Breast epithelium (tissue), 4 donors: ENCODE data around the gene PNPLA5. TPM values are rescaled to one million over a fixed set of nuclear protein-coding genes. Genes with fewer than 3 reads are reported as not detected.

Experiments used
- DNase-seq, 2 donors: peaks; one replicate each; pipeline ENCODE4 v3.0.0-alpha.2; 2019; ENCODE audit warnings: low spot score in 2 of 2
- H3K27ac ChIP-seq, 2 donors: fragments of 200-600 bp; sonication (generic) in 1 of 2; one replicate each; pipeline ENCODE4 v1.5.1; 2016 to 2019; ENCODE audit warnings: mild to moderate bottlenecking in 1 of 2
- H3K27me3 ChIP-seq, 2 donors: fragments of 200-600 bp; sonication (generic) in 1 of 2; one replicate each; pipeline versions ENCODE4 v1.5.1 to v1.6.0; 2017 to 2019; ENCODE audit warnings: control low read depth in 1 of 2, mild to moderate bottlenecking in 1 of 2
- H3K36me3 ChIP-seq: fragments of 200-600 bp; one replicate; pipeline ENCODE4 v1.5.1; 2019
- H3K4me1 ChIP-seq, 2 donors: fragments of 200-600 bp; sonication (generic); one replicate each; pipeline ENCODE4 v1.5.1; 2016 to 2019; ENCODE audit warnings: control low read depth in 1 of 2
- H3K4me3 ChIP-seq, 3 donors: fragments of 200-600 bp; sonication (generic); 1 replicate in 2 of 3; 2 replicates in 1 of 3; pipeline ENCODE4 v1.5.1; 2016 to 2019; ENCODE audit warnings: mild to moderate bottlenecking in 3 of 3, moderate library complexity in 2 of 3
- H3K9me3 ChIP-seq, 2 donors: fragments of 200-600 bp; sonication (generic) in 1 of 2; one replicate each; pipeline ENCODE4 v1.5.1; 2016 to 2019; ENCODE audit warnings: control low read depth in 1 of 2
- POLR2A ChIP-seq: fragments of 450-650 bp; IDR thresholded peaks from one replicate; pipeline ENCODE4 v1.6.1; 2016; ENCODE audit warnings: antibody characterized with exemption, mild to moderate bottlenecking, moderate library complexity
- POLR2AphosphoS5 ChIP-seq, 3 donors: sonication (generic); formaldehyde crosslinking; IDR thresholded peaks; one replicate each; pipeline ENCODE4 v1.6.1; 2017; ENCODE audit warnings: antibody characterized with exemption in 3 of 3
- intact Hi-C: fragments of 100-400 bp; cut with DNase I; formaldehyde crosslinking; loops from one replicate; pipeline ENCODE4 v1.15.1; 2023; ENCODE audit warnings: low total_unique reads
- total RNA-seq, 3 donors: library from RNA; depleted of rRNA; stranded (reverse); fragments of >200 nt; gene quantifications; one replicate each; pipeline ENCODE4 v1.1.0, GENCODE V29; 2016
- TF ChIP-seq, protein P1 (sequence below), 3 donors: fragments of 450-650 bp; IDR thresholded peaks; one replicate each; pipeline ENCODE4 v1.5.1; 2016 to 2017; ENCODE audit warnings: antibody characterized with exemption in 3 of 3, mild to moderate bottlenecking in 3 of 3, moderate library complexity in 3 of 3

PNPLA5 gene
- total RNA-seq, 3 donors from 2014 or later, result not detected

DNA sequence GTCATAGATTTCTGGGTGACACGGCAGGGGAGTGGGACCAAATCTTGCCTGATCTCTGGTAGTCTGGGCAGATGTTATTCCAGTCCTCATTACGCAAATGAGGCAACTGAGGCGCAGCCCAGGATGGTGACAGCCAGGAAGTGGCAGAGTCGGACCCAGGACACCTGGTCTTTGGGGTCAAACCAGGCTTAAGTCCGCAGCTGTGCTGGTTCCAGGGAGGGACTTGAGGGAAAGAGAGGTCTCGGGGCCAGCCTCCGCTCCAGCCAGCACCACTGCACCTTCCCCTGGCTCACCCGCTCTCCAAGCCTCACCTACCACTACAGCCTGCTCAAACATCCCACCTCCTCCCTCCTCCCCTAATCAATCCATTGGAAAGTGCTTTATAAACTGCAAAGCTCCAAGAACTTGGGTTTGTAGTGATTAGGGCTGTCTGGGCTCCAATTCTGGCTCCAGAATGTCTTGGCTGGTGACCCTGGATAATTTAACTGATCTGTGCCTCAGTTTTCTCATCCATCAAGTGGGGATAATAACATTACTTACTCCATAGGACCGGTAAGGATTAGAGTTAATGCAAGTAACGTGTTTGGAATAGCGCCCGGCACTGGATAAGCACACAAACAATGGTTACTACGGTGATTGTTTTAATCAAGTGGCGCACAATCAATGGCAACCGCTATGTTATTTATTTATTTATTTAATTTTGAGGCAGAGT lies 526 bp upstream of the PNPLA5 start:
- peaks cover 12 to 56% of the 10 kb centered on the region in 2 donors for H3K27me3 ChIP-seq
- H3K36me3 ChIP-seq, result no peaks in the 10 kb centered on the region
- no peak for DNase-seq
- peak overlapping the region in 1 of 3 donors; percentile 46 for H3K4me3 ChIP-seq
- no peak for TF ChIP-seq POLR2AphosphoS5 (IDR thresholded peaks at IDR 0.05)
- no peaks in the 10 kb centered on the region for H3K4me1 ChIP-seq
- H3K27ac ChIP-seq, result no peak overlapping the region
- intact Hi-C loops, result no loop called here
- no peaks in the 10 kb centered on the region for H3K9me3 ChIP-seq

DNA sequence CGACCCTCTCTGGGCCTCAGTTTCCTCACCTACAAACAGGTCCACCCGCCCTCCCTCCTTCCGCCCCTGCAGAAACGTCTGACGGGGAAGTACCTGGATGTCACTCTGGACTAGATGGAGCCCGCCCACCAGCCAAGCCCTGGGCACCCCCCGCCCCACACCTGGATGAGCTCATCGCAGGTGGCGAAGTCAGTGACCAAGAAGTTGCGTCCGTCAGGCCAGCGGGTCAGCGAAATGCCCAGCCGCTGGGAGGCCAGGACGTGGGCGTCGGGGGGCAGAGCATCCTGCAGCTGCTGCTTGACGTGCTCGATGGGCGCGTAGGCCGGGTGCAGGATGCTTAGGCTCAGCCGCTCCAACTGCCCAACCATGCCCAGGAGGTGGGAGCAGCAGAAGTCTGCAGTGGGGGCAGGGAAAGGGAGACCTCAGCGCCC lies 897 bp downstream of the PNPLA5 start:
- no peak overlapping the region for H3K27ac ChIP-seq
- no peak for DNase-seq
- intact Hi-C loops, result no loop called here
- no peaks in the 10 kb centered on the region for H3K9me3 ChIP-seq
- no peaks in the 10 kb centered on the region for H3K4me1 ChIP-seq
- H3K27me3 ChIP-seq, result peaks cover 12 to 70% of the 10 kb centered on the region in 2 donors
- TF ChIP-seq, protein P1, sequence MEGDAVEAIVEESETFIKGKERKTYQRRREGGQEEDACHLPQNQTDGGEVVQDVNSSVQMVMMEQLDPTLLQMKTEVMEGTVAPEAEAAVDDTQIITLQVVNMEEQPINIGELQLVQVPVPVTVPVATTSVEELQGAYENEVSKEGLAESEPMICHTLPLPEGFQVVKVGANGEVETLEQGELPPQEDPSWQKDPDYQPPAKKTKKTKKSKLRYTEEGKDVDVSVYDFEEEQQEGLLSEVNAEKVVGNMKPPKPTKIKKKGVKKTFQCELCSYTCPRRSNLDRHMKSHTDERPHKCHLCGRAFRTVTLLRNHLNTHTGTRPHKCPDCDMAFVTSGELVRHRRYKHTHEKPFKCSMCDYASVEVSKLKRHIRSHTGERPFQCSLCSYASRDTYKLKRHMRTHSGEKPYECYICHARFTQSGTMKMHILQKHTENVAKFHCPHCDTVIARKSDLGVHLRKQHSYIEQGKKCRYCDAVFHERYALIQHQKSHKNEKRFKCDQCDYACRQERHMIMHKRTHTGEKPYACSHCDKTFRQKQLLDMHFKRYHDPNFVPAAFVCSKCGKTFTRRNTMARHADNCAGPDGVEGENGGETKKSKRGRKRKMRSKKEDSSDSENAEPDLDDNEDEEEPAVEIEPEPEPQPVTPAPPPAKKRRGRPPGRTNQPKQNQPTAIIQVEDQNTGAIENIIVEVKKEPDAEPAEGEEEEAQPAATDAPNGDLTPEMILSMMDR (IDR thresholded peaks at IDR 0.05), result no peak
- TF ChIP-seq POLR2AphosphoS5 (IDR thresholded peaks at IDR 0.05), result no peak
- H3K4me3 ChIP-seq, result peak overlapping the region in 1 of 3 donors; percentile 46
- H3K36me3 ChIP-seq, result no peaks in the 10 kb centered on the region

DNA sequence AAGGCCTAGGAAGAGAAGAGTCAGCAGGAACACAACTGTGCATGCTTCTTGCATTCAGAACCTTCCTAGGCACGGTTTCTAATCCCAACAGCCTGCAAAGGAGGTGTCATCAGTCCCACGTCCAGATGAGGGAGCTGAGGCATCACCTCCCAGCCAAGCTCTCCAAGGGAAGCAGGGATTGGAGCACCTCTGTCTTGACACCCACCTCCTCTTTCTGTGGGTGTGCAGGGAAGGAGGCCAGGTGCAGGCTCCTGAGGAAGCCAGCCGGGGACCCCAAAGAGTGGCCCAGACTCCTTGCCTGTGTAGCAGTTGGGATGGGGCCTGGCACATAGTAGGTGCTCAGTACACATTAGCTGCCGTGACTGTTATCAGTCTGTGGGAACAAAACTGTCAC lies 2.0 kb downstream of the PNPLA5 start:
- Histone ChIP-seq H3K4me1 (no peaks in the 10 kb centered on the region), H3K9me3 (no peaks in the 10 kb centered on the region), H3K27me3 (peaks cover 12 to 75% of the 10 kb centered on the region in 2 donors), H3K4me3 (no peak overlapping the region), H3K36me3 (no peaks in the 10 kb centered on the region), H3K27ac (no peak overlapping the region)
- peak in 1 of 2 donors; percentile 25 for DNase-seq
- TF ChIP-seq, protein P1 (IDR thresholded peaks at IDR 0.05), result no peak
- TF ChIP-seq POLR2A (no peak), POLR2AphosphoS5 (IDR thresholded peaks at IDR 0.05) (no peak)
- intact Hi-C loops, result no loop called here

DNA sequence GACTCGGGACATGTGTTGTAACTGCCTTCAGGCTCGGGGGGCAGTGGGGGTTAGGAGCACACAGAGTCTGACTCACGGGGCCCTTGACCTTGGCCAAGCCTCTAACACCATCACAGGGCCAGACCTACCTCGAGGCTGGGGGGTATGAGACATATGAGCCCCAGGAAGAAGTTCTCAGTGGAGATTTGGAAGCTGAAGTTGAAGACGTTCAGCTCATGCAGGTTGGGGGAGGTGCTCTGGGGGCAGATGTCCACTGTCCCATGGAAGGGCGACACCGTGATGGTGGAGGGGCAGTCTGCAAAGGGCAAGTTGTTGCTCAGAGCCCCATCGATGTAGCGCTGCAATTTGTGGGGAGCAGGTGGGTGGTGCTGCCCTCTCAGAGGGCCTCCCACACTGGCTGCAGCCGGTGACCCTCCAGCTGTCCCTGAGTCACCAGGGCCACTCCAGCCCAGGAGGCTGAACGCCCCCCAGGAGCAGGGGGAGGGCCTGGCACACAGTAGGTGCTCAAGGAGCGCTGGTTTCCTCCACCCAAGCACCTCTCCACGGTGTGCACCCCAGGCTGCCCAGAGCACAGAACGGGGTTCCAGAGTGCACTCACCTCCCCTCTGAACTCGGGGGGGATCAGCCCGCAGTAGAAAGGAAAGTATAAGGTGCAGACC lies 2.5 kb downstream of the PNPLA5 start:
- TF ChIP-seq POLR2AphosphoS5 (IDR thresholded peaks at IDR 0.05), result no peak
- TF ChIP-seq, protein P1 (IDR thresholded peaks at IDR 0.05), result no peak
- TF ChIP-seq POLR2A, result no peak
- no peaks in the 10 kb centered on the region for H3K36me3 ChIP-seq
- no peaks in the 10 kb centered on the region for H3K9me3 ChIP-seq
- no peak overlapping the region for H3K4me3 ChIP-seq
- intact Hi-C loops, result no loop called here
- no peaks in the 10 kb centered on the region for H3K4me1 ChIP-seq
- peaks cover 12 to 76% of the 10 kb centered on the region in 2 donors for H3K27me3 ChIP-seq
- H3K27ac ChIP-seq, result no peak overlapping the region
- DNase-seq, result peak in 1 of 2 donors; percentile 36

DNA sequence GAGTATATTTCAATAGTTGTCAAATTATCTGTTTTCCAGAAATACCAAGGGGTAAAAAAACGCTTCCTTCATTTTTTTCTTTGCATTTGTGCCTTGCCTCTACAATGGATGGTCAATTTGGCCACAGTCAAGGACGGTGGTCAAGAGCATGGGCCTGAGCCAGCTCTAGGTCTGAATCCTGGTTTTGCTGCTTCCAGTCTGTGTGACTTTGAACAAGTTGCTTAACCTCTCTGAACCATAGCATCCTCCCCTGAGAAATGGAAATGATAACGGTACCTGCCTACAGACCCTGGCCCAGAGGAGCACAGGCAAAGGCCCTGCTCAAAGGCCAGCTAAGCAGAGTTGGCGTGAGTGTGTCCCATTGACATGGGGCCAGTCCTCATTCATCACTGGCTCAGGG lies 3.1 kb downstream of the PNPLA5 start:
- no peaks in the 10 kb centered on the region for H3K9me3 ChIP-seq
- TF ChIP-seq POLR2A (no peak), POLR2AphosphoS5 (IDR thresholded peaks at IDR 0.05) (no peak)
- TF ChIP-seq, protein P1 (IDR thresholded peaks at IDR 0.05), result no peak
- no peaks in the 10 kb centered on the region for H3K4me1 ChIP-seq
- DNase-seq, result no peak
- H3K4me3 ChIP-seq, result no peak overlapping the region
- intact Hi-C loops, result no loop called here
- H3K36me3 ChIP-seq, result no peaks in the 10 kb centered on the region
- no peak overlapping the region for H3K27ac ChIP-seq
- peaks cover 12 to 76% of the 10 kb centered on the region in 2 donors for H3K27me3 ChIP-seq
